Subcutaneous abdominal adipose tissue (tissue), 5 donors: ENCODE data around the gene RABGAP1L.
"Not testable (repeated sequence)": the region's sequence is repeated elsewhere in the genome, so short reads cannot be mapped to it uniquely, and the experiment has no call there.

Experiments used
- H3K27ac ChIP-seq: one replicate; pipeline ENCODE4 v1.7.0; 2013; ENCODE audit warnings: low read depth, mild to moderate bottlenecking, inconsistent platforms, low read length, moderate library complexity
- H3K27me3 ChIP-seq, 5 donors: one replicate each; pipeline ENCODE4 v1.7.0; 2013; ENCODE audit warnings: low read length in 5 of 5, inconsistent platforms in 1 of 5; ENCODE audit not compliant: control insufficient read depth in 5 of 5, insufficient read depth in 4 of 5
- H3K36me3 ChIP-seq, 5 donors: one replicate each; pipeline ENCODE4 v1.7.0; 2013; ENCODE audit warnings: low read length in 5 of 5; ENCODE audit not compliant: control insufficient read depth in 5 of 5, insufficient read depth in 5 of 5
- H3K4me1 ChIP-seq, 5 donors: one replicate each; pipeline ENCODE4 v1.7.0; 2013; ENCODE audit warnings: low read length in 5 of 5, mild to moderate bottlenecking in 3 of 5, moderate library complexity in 1 of 5; ENCODE audit not compliant: control insufficient read depth in 5 of 5, insufficient read depth in 5 of 5
- H3K4me3 ChIP-seq, 5 donors: one replicate each; pipeline ENCODE4 v1.7.0; 2013; ENCODE audit warnings: low read length in 5 of 5, low read depth in 1 of 5
- H3K9ac ChIP-seq, 5 donors: one replicate each; pipeline ENCODE4 v1.7.0; 2013; ENCODE audit warnings: low read length in 5 of 5, mild to moderate bottlenecking in 4 of 5, moderate library complexity in 3 of 5
- H3K9me3 ChIP-seq, 5 donors: one replicate each; pipeline ENCODE4 v1.7.0; 2013; ENCODE audit warnings: low read length in 5 of 5; ENCODE audit not compliant: control insufficient read depth in 5 of 5
- donor health status: healthy.
- donor health status: healthy.
- donor health status: healthy.
- donor health status: healthy.
- donor health status: healthy.

RABGAP1L gene

GRCh38 chr1:174623324-174624035, 464.2 kb downstream of the RABGAP1L start:
- Histone ChIP-seq H3K9ac (no peak overlapping the region), H3K4me3 (no peak overlapping the region), H3K27ac (no peak overlapping the region), H3K9me3 (no peaks in the 10 kb centered on the region), H3K27me3 (no peaks in the 10 kb centered on the region), H3K4me1 (no peaks in the 10 kb centered on the region), H3K36me3 (no peaks in the 10 kb centered on the region)

- Histone ChIP-seq H3K9ac (no peak overlapping the region), H3K4me3 (no peak overlapping the region), H3K27me3 (no peaks in the 10 kb centered on the region), H3K9me3 (no peaks in the 10 kb centered on the region), H3K27ac (no peak overlapping the region), H3K36me3 (no peaks in the 10 kb centered on the region), H3K4me1 (no peaks in the 10 kb centered on the region)
Measured at GRCh38 chr1:174626031-174627025, 467.0 kb downstream of the RABGAP1L start.

GRCh38 chr1:174637487-174637886, 478.2 kb downstream of the RABGAP1L start:
- H3K4me1 ChIP-seq, result no peaks in the 10 kb centered on the region
- H3K9ac ChIP-seq, result no peak overlapping the region
- H3K36me3 ChIP-seq, result peaks cover 0 to 7% (median 5%) of the 10 kb centered on the region in 5 donors
- no peak overlapping the region for H3K27ac ChIP-seq
- H3K4me3 ChIP-seq, result no peak overlapping the region
- no peaks in the 10 kb centered on the region for H3K9me3 ChIP-seq
- no peaks in the 10 kb centered on the region for H3K27me3 ChIP-seq

- no peaks in the 10 kb centered on the region for H3K27me3 ChIP-seq
- H3K9ac ChIP-seq, result no peak overlapping the region
- no peaks in the 10 kb centered on the region for H3K4me1 ChIP-seq
Measured at GRCh38 chr1:174639461-174639860, 480.1 kb downstream of the RABGAP1L start.

GRCh38 chr1:174640783-174641182, 481.5 kb downstream of the RABGAP1L start:
- Histone ChIP-seq H3K9ac (no peak overlapping the region), H3K27me3 (no peaks in the 10 kb centered on the region), H3K27ac (no peak overlapping the region), H3K9me3 (no peaks in the 10 kb centered on the region), H3K4me3 (no peak overlapping the region), H3K4me1 (no peaks in the 10 kb centered on the region), H3K36me3 (peaks cover 0 to 7% (median 5%) of the 10 kb centered on the region in 5 donors)

More at GRCh38 chr1:174639461-174639860, 480.1 kb downstream of the RABGAP1L start:
- no peaks in the 10 kb centered on the region for H3K9me3 ChIP-seq
- no peak overlapping the region for H3K27ac ChIP-seq
- peaks cover 0 to 7% (median 5%) of the 10 kb centered on the region in 5 donors for H3K36me3 ChIP-seq
- H3K4me3 ChIP-seq, result no peak overlapping the region

- Histone ChIP-seq H3K9ac (no peak overlapping the region), H3K4me3 (no peak overlapping the region), H3K27ac (no peak overlapping the region), H3K4me1 (no peaks in the 10 kb centered on the region), H3K36me3 (peaks cover 0 to 7% (median 5%) of the 10 kb centered on the region in 5 donors), H3K9me3 (no peaks in the 10 kb centered on the region), H3K27me3 (no peaks in the 10 kb centered on the region)
Measured at GRCh38 chr1:174642393-174642792, 483.1 kb downstream of the RABGAP1L start.

GRCh38 chr1:174643206-174643605, 483.9 kb downstream of the RABGAP1L start:
- peaks cover 0 to under 1% (median 0%) of the 10 kb centered on the region in 5 donors for H3K36me3 ChIP-seq
- no peaks in the 10 kb centered on the region for H3K9me3 ChIP-seq
- no peaks in the 10 kb centered on the region for H3K27me3 ChIP-seq
- H3K9ac ChIP-seq, result no peak overlapping the region
- H3K4me1 ChIP-seq, result no peaks in the 10 kb centered on the region
- H3K27ac ChIP-seq, result no peak overlapping the region
- no peak overlapping the region for H3K4me3 ChIP-seq

- not testable (repeated sequence) for H3K27ac ChIP-seq, H3K27me3 ChIP-seq, H3K9ac ChIP-seq, H3K4me3 ChIP-seq, H3K9me3 ChIP-seq, H3K36me3 ChIP-seq, H3K4me1 ChIP-seq
Measured at GRCh38 chr1:174649572-174649971, 490.3 kb downstream of the RABGAP1L start.

- no peaks in the 10 kb centered on the region for H3K27me3 ChIP-seq
- H3K4me1 ChIP-seq, result no peaks in the 10 kb centered on the region
- peaks cover 0 to 4% (median 0%) of the 10 kb centered on the region in 5 donors for H3K9me3 ChIP-seq
- no peaks in the 10 kb centered on the region for H3K36me3 ChIP-seq
- no peak overlapping the region for H3K4me3 ChIP-seq
- H3K9ac ChIP-seq, result no peak overlapping the region
- H3K27ac ChIP-seq, result no peak overlapping the region
Measured at GRCh38 chr1:174652569-174653280, 493.4 kb downstream of the RABGAP1L start.
